ENCODE results near the gene COX5A. TPM values are rescaled to one million over a fixed set of nuclear protein-coding genes. Genes with fewer than 3 reads are reported as not detected.

COX5A gene
- total and polyA plus RNA-seq, 2 of the 13 experiments (the other 11 are each of a cell fraction or from before 2014, with no cell fraction given), result 158 to 218 TPM

GRCh38 chr15:74901612-74902063, 36.2 kb downstream of the COX5A start:
- peak; percentile 49 for DNase-seq (ENCODE audit: low spot score)
- TF ChIP-seq MIER3 (CRISPR knock-in tag; IDR thresholded peaks at IDR 0.05; ENCODE audit: borderline replicate concordance) (0 out of 2 replicates have a peak, but pooled peaks have one; percentile 21), RAD21 (CRISPR knock-in tag; IDR thresholded peaks at IDR 0.05) (peak; percentile 32; the same call in 1 of the 2 replicates), ZNF124 (CRISPR knock-in tag; IDR thresholded peaks at IDR 0.05) (peak; percentile 43; the same call in 1 of the 2 replicates), SMC3 (IDR thresholded peaks at IDR 0.05; ENCODE audit: low read length) (peak; percentile 69), TP53 (CRISPR knock-in tag; conservative IDR thresholded peaks at IDR 0.05) (no peak), PPARG (CRISPR knock-in tag; conservative IDR thresholded peaks at IDR 0.05) (peak; percentile 38; the same call in 1 of the 2 replicates), STAG1 (CRISPR knock-in tag; IDR thresholded peaks at IDR 0.05) (peak; percentile 41), FOXA1 (IDR thresholded peaks at IDR 0.05) (no peak), FOXA1 (CRISPR knock-in tag; IDR thresholded peaks at IDR 0.05) (0 out of 2 replicates have a peak, but pooled peaks have one; percentile 9), ETV6 (CRISPR knock-in tag; conservative IDR thresholded peaks at IDR 0.05) (no peak), ZBED4 (CRISPR knock-in tag; IDR thresholded peaks at IDR 0.05; ENCODE audit: borderline replicate concordance) (no peak), NFE2L2 (IDR thresholded peaks at IDR 0.05; ENCODE audit: low read length) (no peak), FOXA3 (CRISPR knock-in tag; IDR thresholded peaks at IDR 0.05) (peak; percentile 27; the same call in 1 of the 2 replicates), ELF1 (CRISPR knock-in tag; IDR thresholded peaks at IDR 0.05) (peak; percentile 11; the same call in 1 of the 2 replicates)
- TF ChIP-seq, protein P1, sequence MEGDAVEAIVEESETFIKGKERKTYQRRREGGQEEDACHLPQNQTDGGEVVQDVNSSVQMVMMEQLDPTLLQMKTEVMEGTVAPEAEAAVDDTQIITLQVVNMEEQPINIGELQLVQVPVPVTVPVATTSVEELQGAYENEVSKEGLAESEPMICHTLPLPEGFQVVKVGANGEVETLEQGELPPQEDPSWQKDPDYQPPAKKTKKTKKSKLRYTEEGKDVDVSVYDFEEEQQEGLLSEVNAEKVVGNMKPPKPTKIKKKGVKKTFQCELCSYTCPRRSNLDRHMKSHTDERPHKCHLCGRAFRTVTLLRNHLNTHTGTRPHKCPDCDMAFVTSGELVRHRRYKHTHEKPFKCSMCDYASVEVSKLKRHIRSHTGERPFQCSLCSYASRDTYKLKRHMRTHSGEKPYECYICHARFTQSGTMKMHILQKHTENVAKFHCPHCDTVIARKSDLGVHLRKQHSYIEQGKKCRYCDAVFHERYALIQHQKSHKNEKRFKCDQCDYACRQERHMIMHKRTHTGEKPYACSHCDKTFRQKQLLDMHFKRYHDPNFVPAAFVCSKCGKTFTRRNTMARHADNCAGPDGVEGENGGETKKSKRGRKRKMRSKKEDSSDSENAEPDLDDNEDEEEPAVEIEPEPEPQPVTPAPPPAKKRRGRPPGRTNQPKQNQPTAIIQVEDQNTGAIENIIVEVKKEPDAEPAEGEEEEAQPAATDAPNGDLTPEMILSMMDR (CRISPR knock-in tag; IDR thresholded peaks at IDR 0.05), result peak; percentile 77
- TF ChIP-seq, protein P2, sequence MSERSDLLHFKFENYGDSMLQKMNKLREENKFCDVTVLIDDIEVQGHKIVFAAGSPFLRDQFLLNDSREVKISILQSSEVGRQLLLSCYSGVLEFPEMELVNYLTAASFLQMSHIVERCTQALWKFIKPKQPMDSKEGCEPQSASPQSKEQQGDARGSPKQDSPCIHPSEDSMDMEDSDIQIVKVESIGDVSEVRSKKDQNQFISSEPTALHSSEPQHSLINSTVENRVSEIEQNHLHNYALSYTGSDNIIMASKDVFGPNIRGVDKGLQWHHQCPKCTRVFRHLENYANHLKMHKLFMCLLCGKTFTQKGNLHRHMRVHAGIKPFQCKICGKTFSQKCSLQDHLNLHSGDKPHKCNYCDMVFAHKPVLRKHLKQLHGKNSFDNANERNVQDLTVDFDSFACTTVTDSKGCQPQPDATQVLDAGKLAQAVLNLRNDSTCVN (CRISPR knock-in tag; IDR thresholded peaks at IDR 0.05; ENCODE audit: borderline replicate concordance), result peak; percentile 51; the same call in 1 of the 2 replicates
- TF ChIP-seq, protein P3, sequence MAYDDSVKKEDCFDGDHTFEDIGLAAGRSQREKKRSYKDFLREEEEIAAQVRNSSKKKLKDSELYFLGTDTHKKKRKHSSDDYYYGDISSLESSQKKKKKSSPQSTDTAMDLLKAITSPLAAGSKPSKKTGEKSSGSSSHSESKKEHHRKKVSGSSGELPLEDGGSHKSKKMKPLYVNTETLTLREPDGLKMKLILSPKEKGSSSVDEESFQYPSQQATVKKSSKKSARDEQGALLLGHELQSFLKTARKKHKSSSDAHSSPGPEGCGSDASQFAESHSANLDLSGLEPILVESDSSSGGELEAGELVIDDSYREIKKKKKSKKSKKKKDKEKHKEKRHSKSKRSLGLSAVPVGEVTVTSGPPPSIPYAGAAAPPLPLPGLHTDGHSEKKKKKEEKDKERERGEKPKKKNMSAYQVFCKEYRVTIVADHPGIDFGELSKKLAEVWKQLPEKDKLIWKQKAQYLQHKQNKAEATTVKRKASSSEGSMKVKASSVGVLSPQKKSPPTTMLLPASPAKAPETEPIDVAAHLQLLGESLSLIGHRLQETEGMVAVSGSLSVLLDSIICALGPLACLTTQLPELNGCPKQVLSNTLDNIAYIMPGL (CRISPR knock-in tag; IDR thresholded peaks at IDR 0.05; ENCODE audit: borderline replicate concordance in 1 of 2, low read depth in 1 of 2), result 0 out of 4 replicates have a peak, but pooled peaks of 1 of the 2 experiments have one; percentile 19

More at GRCh38 chr15:74901612-74902063, 36.2 kb downstream of the COX5A start:
- no TSS peak for BruUV-seq (replicated peaks)
- Histone ChIP-seq H2AFZ (ENCODE audit: low read length) (no peak overlapping the region), H3K9me3 (ENCODE audit: low read length) (no peaks in the 10 kb centered on the region), H3K4me3 (replicated peaks in 1 of 3; ENCODE audit: insufficient read depth in 1 of 3, low read depth in 2 of 3, low read length in 3 of 3) (no peak overlapping the region), H3K36me3 (replicated peaks in 1 of 2; ENCODE audit: control insufficient read depth in 1 of 2, insufficient read depth in 2 of 2, low read length in 2 of 2) (peaks cover 21 to 52% of the 10 kb centered on the region in 2 experiments), H3K4me1 (ENCODE audit: insufficient read depth, low read length) (peaks cover 23% of the 10 kb centered on the region), H4K20me1 (ENCODE audit: insufficient read depth, low read length) (no peaks in the 10 kb centered on the region), H3K9ac (ENCODE audit: insufficient read depth, low read depth, low read length) (no peak overlapping the region), H3K27me3 (ENCODE audit: control insufficient read depth in 1 of 2, insufficient read depth in 2 of 2, low read length in 2 of 2) (no peaks in the 10 kb centered on the region; a peak in 1 of 5 replicates), H3K79me2 (ENCODE audit: insufficient read depth, low read length) (peaks cover 16% of the 10 kb centered on the region), H3K27ac (ENCODE audit: extremely low read length, insufficient read depth, low read length) (no peak overlapping the region), H3K4me2 (ENCODE audit: low read depth, low read length) (no peak overlapping the region)
- intact Hi-C loops (cut with micrococcal nuclease; ENCODE audit: unreplicated experiment), result no loop called here
- in situ Hi-C loops (cut with HindIII; ENCODE audit: extremely low pct_ligation_motif_present, low pct_unique_long_range_greater_than_20kb), result no loop called here
- ChIA-PET POLR2A (interaction anchor here (0.9 to 3.6 kb wide), 12 partner anchors 8 to 130 kb away, joined by 3 to 23 read pairs (median 4); partner anchors contain the start of genes COX5A and MPI), CTCF (ENCODE audit: low intra/inter-chr PET ratio, low total read pairs) (interaction anchor here (1.1 to 1.5 kb wide), 3 partner anchors 49 to 87 kb away, joined by 3 to 6 read pairs (median 3); partner anchors contain the start of gene ULK3)
- ATAC-seq (peak; percentile 42), FAIRE-seq (no peak)
- 27% methylated on average over 5 of the region's 5 CpGs for WGBS (ENCODE audit: low lambda C conversion rate)

All from HepG2 (cell line).